RWPE2 (cell line): Measurements from ENCODE around the gene METTL1.
A peak's percentile ranks its signal among the peaks of the same experiment; 100 is the strongest.
"Not testable (repeated sequence)": the region's sequence is repeated elsewhere in the genome, so short reads cannot be mapped to it uniquely, and the experiment has no call there.

Source experiments
- ATAC-seq: fragments of 200-7000 bp; cut with Tn5 transposase; 3 replicates; pipeline ENCODE4 v1.9.1; 2021; ENCODE audit warnings: low read depth
- DNase-seq: peaks from one replicate; pipeline ENCODE4 v3.0.0-alpha.2; 2020; ENCODE audit warnings: low spot score
- H3K27ac ChIP-seq: fragments of 450-650 bp; 2 replicates; pipeline ENCODE4 v1.5.1; 2017; ENCODE audit warnings: mild to moderate bottlenecking; ENCODE audit not compliant: poor library complexity, severe bottlenecking
- H3K27me3 ChIP-seq: fragments of 250-450 bp; sonication (Bioruptor Pico); 2 replicates; pipeline ENCODE4 v1.5.1; 2021; ENCODE audit warnings: mild to moderate bottlenecking, moderate library complexity; ENCODE audit not compliant: insufficient read depth, poor library complexity, severe bottlenecking
- H3K36me3 ChIP-seq: fragments of 250-450 bp; sonication (Bioruptor Pico); 2 replicates; pipeline ENCODE4 v1.5.1; 2020; ENCODE audit warnings: low read depth, mild to moderate bottlenecking, moderate library complexity
- H3K4me1 ChIP-seq: fragments of 250-450 bp; sonication (Bioruptor Pico); 2 replicates; pipeline ENCODE4 v1.5.1; 2021; ENCODE audit warnings: mild to moderate bottlenecking, moderate library complexity; ENCODE audit not compliant: insufficient read depth, poor library complexity, severe bottlenecking
- H3K4me3 ChIP-seq: fragments of 250-450 bp; sonication (Bioruptor Pico); 2 replicates; pipeline ENCODE4 v1.5.1; 2021; ENCODE audit warnings: mild to moderate bottlenecking, moderate library complexity; ENCODE audit not compliant: severe bottlenecking
- H3K9me3 ChIP-seq: fragments of 250-450 bp; sonication (Bioruptor Pico); 2 replicates; pipeline ENCODE4 v1.5.1; 2021; ENCODE audit warnings: mild to moderate bottlenecking, moderate library complexity; ENCODE audit not compliant: severe bottlenecking
- CTCF ChIP-seq: fragments of 450-650 bp; IDR thresholded peaks from one replicate; pipeline ENCODE4 v1.5.1; 2017; ENCODE audit warnings: mild to moderate bottlenecking, moderate library complexity; ENCODE audit not compliant: poor library complexity, severe bottlenecking

The METTL1 gene

GRCh38 chr12:57771873-57772428 is at the start of gene METTL1:
METTL1 (minus strand) TSS chr12:57772105; CDS start chr12:57772083, 22 bp downstream.
- DNase-seq: peak; percentile 96
- ATAC-seq: peak; percentile 86
- no peaks in the 10 kb centered on the region for H3K27me3 ChIP-seq
- peak within 1 kb of the TSS; percentile 51 for H3K4me3 ChIP-seq
- H3K36me3 ChIP-seq: peaks cover 32% of the 10 kb centered on the region
- H3K4me1 ChIP-seq: peaks cover 4% of the 10 kb centered on the region
- peak within 1 kb of the TSS; percentile 81 for H3K27ac ChIP-seq
- no peak for TF ChIP-seq CTCF
- no peaks in the 10 kb centered on the region for H3K9me3 ChIP-seq

- not testable (repeated sequence) for DNase-seq, ATAC-seq
- H3K36me3 ChIP-seq: peaks cover 34% of the 10 kb centered on the region
Measured at GRCh38 chr12:57821015-57821414, 49.1 kb upstream of the METTL1 start.

GRCh38 chr12:57820119-57820518 is 48.2 kb upstream of the METTL1 start:
- H3K36me3 ChIP-seq: peaks cover 25% of the 10 kb centered on the region
- H3K27ac ChIP-seq, DNase-seq, H3K27me3 ChIP-seq, ATAC-seq, H3K4me1 ChIP-seq, H3K4me3 ChIP-seq, H3K9me3 ChIP-seq: not testable (repeated sequence)

More at GRCh38 chr12:57821015-57821414, 49.1 kb upstream of the METTL1 start:
- H3K9me3 ChIP-seq, H3K4me3 ChIP-seq, H3K27me3 ChIP-seq, H3K27ac ChIP-seq, H3K4me1 ChIP-seq: not testable (repeated sequence)

- not testable (repeated sequence) for H3K4me3 ChIP-seq, H3K9me3 ChIP-seq, H3K36me3 ChIP-seq, H3K27me3 ChIP-seq, DNase-seq, H3K4me1 ChIP-seq, H3K27ac ChIP-seq, ATAC-seq
Measured at GRCh38 chr12:57817990-57818331, 46.1 kb upstream of the METTL1 start.

GRCh38 chr12:57817261-57817989 is 45.5 kb upstream of the METTL1 start:
- Histone ChIP-seq H3K36me3 (peaks cover 3% of the 10 kb centered on the region), H3K27ac (no peak overlapping the region), H3K4me1 (no peaks in the 10 kb centered on the region), H3K9me3 (no peaks in the 10 kb centered on the region), H3K4me3 (no peak overlapping the region), H3K27me3 (no peaks in the 10 kb centered on the region)
- no peak for TF ChIP-seq CTCF
- DNase-seq: no peak
- ATAC-seq: no peak

GRCh38 chr12:57816855-57817151 is 44.9 kb upstream of the METTL1 start:
- Histone ChIP-seq H3K36me3 (no peaks in the 10 kb centered on the region), H3K9me3 (no peaks in the 10 kb centered on the region), H3K27me3 (no peaks in the 10 kb centered on the region), H3K4me1 (no peaks in the 10 kb centered on the region), H3K4me3 (no peak overlapping the region), H3K27ac (no peak overlapping the region)
- TF ChIP-seq CTCF: no peak
- no peak for DNase-seq
- ATAC-seq: no peak
